HEK293 (cell line): ENCODE results near the gene ZNF419.

Experiments used
- CTCF ChIA-PET: fragments of 350-600 bp; formaldehyde crosslinking; extraction: SDS; loops from one replicate; lab custom pipeline; 2021; ENCODE audit warnings: antibody characterized with exemption; lab: Yijun Ruan, JAX
- POLR2A ChIA-PET: fragments of 300-600 bp; formaldehyde crosslinking; extraction: SDS; loops from one replicate; lab custom pipeline; 2020; ENCODE audit warnings: antibody characterized with exemption, inconsistent platforms; lab: Yijun Ruan, JAX
- H3K27ac ChIP-seq: fragments of 200-500 bp; sonication (Bioruptor generic); 2 replicates; pipeline ENCODE4 v1.5.1; 2014; ENCODE audit warnings: low read depth, low read length, control low read depth, inconsistent platforms; ENCODE audit errors: extremely low read depth
- H3K36me3 ChIP-seq, 2 experiments: fragments of 200-500 bp in 1 of 2; sonication (Bioruptor generic) in 1 of 2; 1 replicate in 1 of 2; 2 replicates in 1 of 2; pipeline ENCODE4 v1.5.1; 2014 to 2017; ENCODE audit warnings: inconsistent platforms in 2 of 2, low read length in 2 of 2; ENCODE audit not compliant: control insufficient read depth in 2 of 2, insufficient read depth in 1 of 2
- H3K4me1 ChIP-seq: fragments of 200-500 bp; sonication (Bioruptor generic); 2 replicates; pipeline ENCODE4 v1.5.1; 2014; ENCODE audit warnings: mild to moderate bottlenecking, low read length, inconsistent platforms; ENCODE audit not compliant: control insufficient read depth, insufficient read depth
- H3K4me3 ChIP-seq: 2 replicates; pipeline ENCODE4 v1.5.1; 2011; ENCODE audit warnings: low read depth, mild to moderate bottlenecking, control low read depth, low read length, moderate library complexity
- H3K9me3 ChIP-seq: fragments of 200-500 bp; sonication (Bioruptor generic); 2 replicates; pipeline ENCODE4 v1.5.1; 2014; ENCODE audit warnings: low read depth, low read length, inconsistent platforms; ENCODE audit not compliant: control insufficient read depth, insufficient read depth
- PBX3 ChIP-seq: sonication (generic); formaldehyde crosslinking; IDR thresholded peaks from 2 replicates; pipeline ENCODE4 v1.8.1; 2022; ENCODE audit warnings: mild to moderate bottlenecking, moderate library complexity, missing genetic modification reagents
- SETDB1 ChIP-seq: IDR thresholded peaks from one replicate; pipeline ENCODE4 v1.6.1; 2017; ENCODE audit warnings: mild to moderate bottlenecking, low read length, moderate library complexity, mixed read lengths; ENCODE audit not compliant: insufficient read length
- WT1 ChIP-seq: fragments of 450-650 bp; formaldehyde crosslinking; IDR thresholded peaks from 2 replicates; pipeline ENCODE4 v1.5.1; 2016; ENCODE audit warnings: missing biosample characterization, missing genetic modification characterization
- ZBTB49 ChIP-seq: fragments of 450-650 bp; formaldehyde crosslinking; IDR thresholded peaks from 2 replicates; pipeline ENCODE4 v1.5.1; 2016; ENCODE audit warnings: missing biosample characterization, missing genetic modification characterization, low read depth
- ZNF155 ChIP-seq: fragments of 450-650 bp; formaldehyde crosslinking; IDR thresholded peaks from 2 replicates; pipeline ENCODE4 v1.5.1; 2016; ENCODE audit warnings: missing biosample characterization, missing genetic modification characterization
- ZNF239 ChIP-seq: fragments of 450-650 bp; formaldehyde crosslinking; IDR thresholded peaks from 2 replicates; pipeline ENCODE4 v1.5.1; 2016; ENCODE audit warnings: missing biosample characterization, missing genetic modification characterization
- ZNF274 ChIP-seq, 2 experiments: fragments of 200-500 bp in 1 of 2; fragments of 450-650 bp in 1 of 2; sonication (Bioruptor generic) in 1 of 2; formaldehyde crosslinking in 1 of 2; IDR thresholded peaks; 2 replicates each; pipeline versions ENCODE4 v1.5.1 to v1.6.1; 2014 to 2016; ENCODE audit warnings: borderline replicate concordance in 1 of 2, inconsistent platforms in 1 of 2, low read length in 1 of 2, missing biosample characterization in 1 of 2, missing genetic modification characterization in 1 of 2
- ZNF677 ChIP-seq: fragments of 450-650 bp; IDR thresholded peaks from 2 replicates; pipeline ENCODE4 v1.5.0; 2018; ENCODE audit warnings: missing biosample characterization, mild to moderate bottlenecking, missing genetic modification characterization, moderate library complexity

ZNF419 gene

GRCh38 chr19:57537953-57538547 is 50.5 kb downstream of the ZNF419 start:
- ChIA-PET POLR2A (no interaction called here), CTCF (no interaction called here)
- Histone ChIP-seq H3K27ac (no peak overlapping the region), H3K4me1 (no peaks in the 10 kb centered on the region), H3K4me3 (no peak overlapping the region), H3K9me3 (peaks cover 21% of the 10 kb centered on the region), H3K36me3 (peaks cover 48 to 96% of the 10 kb centered on the region in 2 experiments)
- TF ChIP-seq PBX3 (no peak), ZBTB49 (no peak), ZNF274 (IDR thresholded peaks at IDR 0.05; ENCODE audit: low read length) (no peak), ZNF274 (tag by site-specific recombination; IDR thresholded peaks at IDR 0.05; ENCODE audit: borderline replicate concordance) (peak; percentile 79; the same call in 1 of the 2 replicates), ZNF155 (tag by site-specific recombination) (no peak), ZNF239 (tag by site-specific recombination) (0 out of 2 replicates have a peak, but pooled peaks have one; percentile 27), ZNF677 (tag by site-specific recombination) (no peak), SETDB1 (peak; percentile 96), WT1 (tag by site-specific recombination) (no peak)
